HCT116 (cell line): ENCODE data around the gene SNRPA. TPM values are rescaled to one million over a fixed set of nuclear protein-coding genes. Genes with fewer than 3 reads are reported as not detected.

ENCODE experiments used
- ATAC-seq: fragments of 200-7000 bp; cut with Tn5 transposase; 2 replicates; pipeline ENCODE4 v1.9.1; 2020; ENCODE audit warnings: mild to moderate bottlenecking, moderate library complexity
- BruUV-seq: library from RNA; stranded (reverse); fragments of 400-500 nt; replicated peaks from 2 replicates; lab custom pipeline; 2021; lab: Mats Ljungman, UMichigan
- CTCF ChIA-PET: fragments of 300-600 bp; sonication (Branson Sonifier 250); formaldehyde crosslinking; loops from one replicate; lab custom pipeline; 2021; ENCODE audit warnings: antibody characterized with exemption; lab: Charles Lee
- POLR2A ChIA-PET: fragments of 300-600, 350-600 bp; sonication (Branson Sonifier 250); formaldehyde crosslinking; loops from one replicate; lab custom pipeline; 2021; ENCODE audit warnings: antibody characterized with exemption; lab: Charles Lee
- RAD21 ChIA-PET, 2 experiments: fragments of 300-600 bp; sonication (Branson Sonifier 250); formaldehyde crosslinking; loops; one replicate each; lab custom pipeline; 2023; ENCODE audit warnings: low total read pairs in 2 of 2; ENCODE audit not compliant: uncharacterized antibody in 2 of 2, unreplicated experiment in 2 of 2, low non-redundant PET in 1 of 2; lab: Charles Lee
- DNase-seq: peaks from one replicate; pipeline ENCODE4 v3.0.0-alpha.2; 2010; ENCODE audit warnings: low read depth, low spot score
- H2AFZ ChIP-seq: fragments of 200-600 bp; shearing (Covaris generic), sonication (generic); 2 replicates; pipeline ENCODE4 v1.6.1; 2017; ENCODE audit warnings: low read depth, mixed run types, mixed read lengths, antibody characterized with exemption, low read length; ENCODE audit not compliant: poor library complexity, severe bottlenecking
- H3K27ac ChIP-seq: 2 replicates; pipeline ENCODE4 v1.5.1; 2012; ENCODE audit warnings: low read depth, low read length
- H3K27me3 ChIP-seq: fragments of 200-600 bp; sonication (generic); 2 replicates; pipeline ENCODE4 v1.6.1; 2016; ENCODE audit warnings: mixed run types, low read length, mixed read lengths; ENCODE audit not compliant: insufficient read depth
- H3K36me3 ChIP-seq, 2 experiments: fragments of 200-500 bp in 1 of 2; fragments of 200-600 bp in 1 of 2; sonication (Bioruptor generic) in 1 of 2; sonication (generic) in 1 of 2; 2 replicates each; pipeline versions ENCODE4 v1.5.1 to v1.6.1; 2014 to 2016; ENCODE audit warnings: low read length in 2 of 2, inconsistent platforms in 1 of 2, mixed read lengths in 1 of 2, mixed run types in 1 of 2; ENCODE audit not compliant: insufficient read depth in 2 of 2, control insufficient read depth in 1 of 2
- H3K4me1 ChIP-seq, 2 experiments: fragments of 200-600 bp in 1 of 2; sonication (generic) in 1 of 2; 2 replicates each; pipeline versions ENCODE4 v1.5.1 to v1.6.1; 2012 to 2017; ENCODE audit warnings: low read length in 2 of 2, inconsistent platforms in 1 of 2, mild to moderate bottlenecking in 1 of 2, mixed read lengths in 1 of 2, mixed run types in 1 of 2, moderate library complexity in 1 of 2; ENCODE audit not compliant: insufficient read depth in 2 of 2, control insufficient read depth in 1 of 2
- H3K4me2 ChIP-seq: fragments of 200-600 bp; sonication (generic); 2 replicates; pipeline ENCODE4 v1.6.1; 2017; ENCODE audit warnings: mixed run types, low read length, mixed read lengths
- H3K4me3 ChIP-seq, 2 experiments: fragments of 200-600 bp in 1 of 2; sonication (generic) in 1 of 2; replicated peaks in 1 of 2; 2 replicates each; pipeline ENCODE4 v1.5.1; 2011 to 2016; ENCODE audit warnings: low read length in 2 of 2, control low read depth in 1 of 2, low read depth in 1 of 2, mild to moderate bottlenecking in 1 of 2, mixed read lengths in 1 of 2, mixed run types in 1 of 2
- H3K79me2 ChIP-seq: fragments of 200-600 bp; sonication (generic); 2 replicates; pipeline ENCODE4 v1.6.1; 2017; ENCODE audit warnings: mild to moderate bottlenecking, mixed run types, low read length, moderate library complexity, mixed read lengths; ENCODE audit not compliant: insufficient read depth
- H3K9ac ChIP-seq: fragments of 200-600 bp; sonication (generic); 2 replicates; pipeline ENCODE4 v1.6.1; 2016; ENCODE audit warnings: low read length, mixed read lengths
- H3K9me2 ChIP-seq: fragments of 200-600 bp; sonication (generic), shearing (Covaris generic); 2 replicates; pipeline ENCODE4 v1.6.1; 2017; ENCODE audit warnings: mixed run types, mild to moderate bottlenecking, moderate library complexity; ENCODE audit not compliant: insufficient read depth
- H3K9me3 ChIP-seq, 2 experiments: fragments of 200-500 bp in 1 of 2; fragments of 200-600 bp in 1 of 2; sonication (Bioruptor generic) in 1 of 2; sonication (generic) in 1 of 2; 2 replicates each; pipeline ENCODE4 v1.6.1; 2014 to 2017; ENCODE audit warnings: low read length in 2 of 2, mixed read lengths in 2 of 2, inconsistent platforms in 1 of 2, low read depth in 1 of 2, mild to moderate bottlenecking in 1 of 2, mixed run types in 1 of 2, moderate library complexity in 1 of 2; ENCODE audit not compliant: control insufficient read depth in 1 of 2, insufficient read depth in 1 of 2
- H4K20me1 ChIP-seq: fragments of 200-600 bp; sonication (generic), shearing (Covaris generic); 2 replicates; pipeline ENCODE4 v1.6.1; 2017; ENCODE audit warnings: mixed run types, mild to moderate bottlenecking, moderate library complexity; ENCODE audit not compliant: insufficient read depth
- CBX3 ChIP-seq: IDR thresholded peaks from 2 replicates; pipeline ENCODE4 v1.6.1; 2012; ENCODE audit warnings: low read depth
- CTCF ChIP-seq, 3 experiments: fragments of 200-600 bp in 1 of 3; sonication (generic) in 1 of 3; IDR thresholded peaks in 2 of 3; conservative IDR thresholded peaks in 1 of 3; 2 replicates each; pipeline ENCODE4 v1.5.1; 2012 to 2017; ENCODE audit warnings: low read depth in 2 of 3, low read length in 2 of 3, antibody characterized with exemption in 1 of 3, borderline replicate concordance in 1 of 3, control low read depth in 1 of 3, mild to moderate bottlenecking in 1 of 3, mixed read lengths in 1 of 3, mixed run types in 1 of 3, moderate library complexity in 1 of 3; ENCODE audit not compliant: insufficient read depth in 1 of 3
- EGR1 ChIP-seq: IDR thresholded peaks from 2 replicates; pipeline ENCODE4 v1.6.1; 2012; ENCODE audit warnings: low read depth
- ELF1 ChIP-seq: IDR thresholded peaks from 2 replicates; pipeline ENCODE4 v1.6.1; 2012; ENCODE audit warnings: low read depth, borderline replicate concordance
- EZH2phosphoT487 ChIP-seq: fragments of 200-600 bp; IDR thresholded peaks from 2 replicates; pipeline ENCODE4 v1.6.1; 2018; ENCODE audit warnings: antibody characterized with exemption, borderline replicate concordance
- FOSL1 ChIP-seq: IDR thresholded peaks from 2 replicates; pipeline ENCODE4 v1.6.1; 2012; ENCODE audit warnings: low read depth
- JUND ChIP-seq: IDR thresholded peaks from 2 replicates; pipeline ENCODE4 v1.6.1; 2012
- MAX ChIP-seq: IDR thresholded peaks from 2 replicates; pipeline ENCODE4 v1.6.1; 2012
- POLR2A ChIP-seq: IDR thresholded peaks from 2 replicates; pipeline ENCODE4 v1.7.0; 2011; ENCODE audit warnings: borderline replicate concordance; ENCODE audit not compliant: insufficient read depth, insufficient read length; ENCODE audit errors: extremely low read depth
- POLR2AphosphoS5 ChIP-seq: IDR thresholded peaks from 2 replicates; pipeline ENCODE4 v1.6.1; 2011; ENCODE audit warnings: mild to moderate bottlenecking, low read depth, low read length, moderate library complexity
- REST ChIP-seq: IDR thresholded peaks from 2 replicates; pipeline ENCODE4 v1.6.1; 2012; ENCODE audit warnings: low read depth
- SP1 ChIP-seq: IDR thresholded peaks from 2 replicates; pipeline ENCODE4 v1.6.1; 2012; ENCODE audit warnings: low read depth
- TCF7L2 ChIP-seq: IDR thresholded peaks from 2 replicates; pipeline ENCODE4 v1.7.0; 2011; ENCODE audit warnings: borderline replicate concordance, inconsistent platforms; ENCODE audit not compliant: insufficient read depth, insufficient read length; ENCODE audit errors: extremely low read depth
- YY1 ChIP-seq: IDR thresholded peaks from 2 replicates; pipeline ENCODE4 v1.6.1; 2011; ENCODE audit warnings: low read length, low read depth, moderate library complexity, mild to moderate bottlenecking; ENCODE audit not compliant: insufficient replicate concordance; ENCODE audit errors: extremely low read depth
- ZBTB33 ChIP-seq: IDR thresholded peaks from 2 replicates; pipeline ENCODE4 v1.6.1; 2011; ENCODE audit warnings: mild to moderate bottlenecking, low read length, moderate library complexity; ENCODE audit not compliant: insufficient replicate concordance; ENCODE audit errors: extremely low read depth
- ZFX ChIP-seq: fragments of 450-650 bp; IDR thresholded peaks from 2 replicates; pipeline ENCODE4 v1.6.1; 2017
- ZNF274 ChIP-seq: fragments of 200-500 bp; sonication (Bioruptor generic); IDR thresholded peaks from 2 replicates; pipeline ENCODE4 v1.6.1; 2014; ENCODE audit warnings: mild to moderate bottlenecking, low read depth, low read length, inconsistent platforms
- intact Hi-C: fragments of 100-400 bp; cut with micrococcal nuclease; formaldehyde crosslinking; loops from 2 replicates; pipeline ENCODE4 v1.10.0; 2022
- total RNA-seq: library from RNA; stranded (reverse); gene quantifications from one replicate; pipeline ENCODE4 v1.2.1, GENCODE V29; 2021; ENCODE audit not compliant: unreplicated experiment

The SNRPA gene
- total RNA-seq, 1 experiment from 2014 or later = 170 TPM

GRCh38 chr19:40777937-40778705 lies 27.1 kb downstream of the SNRPA start, which contains the start of gene RAB4B:
Gene RAB4B (plus strand): TSS chr19:40778247. CDS start chr19:40778376, 129 bp downstream.
- ChIA-PET RAD21 (interaction anchor here (0.7 to 1.4 kb wide), 4 partner anchors 12 to 286 kb away, joined by 3 to 6 read pairs (median 4); no protein-coding TSS in a partner anchor), CTCF (interaction anchor here (1.0 to 2.4 kb wide), 8 partner anchors 10 to 144 kb away, joined by 3 to 17 read pairs (median 6); partner anchors contain the start of genes ACTMAP, EGLN2 and SNRPA), POLR2A (interaction anchor here (0.6 to 3.1 kb wide), 10 partner anchors 8 to 450 kb away, joined by 3 to 24 read pairs (median 4); partner anchors contain the start of genes ACTMAP, COQ8B, EGLN2 and ITPKC)
- DNase-seq (peak; percentile 99), ATAC-seq (peak; percentile 84)
- no TSS peak for BruUV-seq
- H3K9me3 ChIP-seq = no peaks in the 10 kb centered on the region
- H2AFZ ChIP-seq = peak within 1 kb of the TSS; percentile 87
- no peaks in the 10 kb centered on the region for H3K27me3 ChIP-seq
- no peaks in the 10 kb centered on the region for H3K79me2 ChIP-seq
- H3K9me2 ChIP-seq = no peaks in the 10 kb centered on the region
- TF ChIP-seq REST (no peak), YY1 (peak; percentile 2), CBX3 (no peak), ZBTB33 (no peak), ZFX (peak; percentile 77), SP1 (peak; percentile 99), TCF7L2 (no peak), JUND (no peak), FOSL1 (no peak), EZH2phosphoT487 (no peak), POLR2AphosphoS5 (peak; percentile 52; the same call in 1 of the 2 replicates), CTCF (IDR thresholded peaks at IDR 0.05 in 2 of 3, conservative IDR thresholded peaks at IDR 0.05 in 1 of 3; ENCODE audit: borderline replicate concordance in 1 of 3, insufficient read depth in 1 of 3, low read depth in 2 of 3, low read length in 2 of 3) (no peak), ELF1 (peak; percentile 95), ZNF274 (no peak), POLR2A (no peak), EGR1 (peak; percentile 57; the same call in 1 of the 2 replicates), MAX (no peak)
- no peaks in the 10 kb centered on the region for H4K20me1 ChIP-seq
- intact Hi-C loops = loop anchor here (1.0 kb wide), 1 partner anchor 20 kb away; no protein-coding TSS in a partner anchor
- H3K4me2 ChIP-seq = peak within 1 kb of the TSS; percentile 81
- H3K36me3 ChIP-seq = no peaks in the 10 kb centered on the region
- peak within 1 kb of the TSS; percentile 66 for H3K9ac ChIP-seq
- H3K4me1 ChIP-seq = peaks cover 15 to 34% of the 10 kb centered on the region in 2 experiments
- peak within 1 kb of the TSS; percentile 67 to 68 for H3K4me3 ChIP-seq
- H3K27ac ChIP-seq = peak within 1 kb of the TSS; percentile 92
